ENCODE results near the gene KPNB1.

DNA sequence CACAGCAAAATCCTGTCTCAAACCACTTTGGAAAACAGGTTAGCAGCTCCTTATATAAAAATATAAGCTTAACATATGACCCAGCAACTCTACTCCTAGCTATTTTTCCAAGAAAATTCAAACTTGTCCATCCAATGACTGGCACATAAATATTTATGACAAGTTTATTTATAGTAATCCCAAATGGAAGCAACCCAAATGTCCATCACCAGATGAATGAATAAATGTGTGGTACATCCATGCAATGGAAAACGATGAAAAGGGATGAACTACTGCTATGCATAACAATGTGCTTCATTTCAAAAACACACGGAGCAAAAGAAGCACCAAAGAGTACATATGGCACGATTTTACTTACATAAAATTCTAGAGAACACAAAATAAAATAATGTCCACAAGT lies 9.6 kb upstream of the KPNB1 start:
- no peak for TF ChIP-seq RAD21 (IDR thresholded peaks at IDR 0.05; ENCODE audit: low read length)
- TF ChIP-seq, protein P1, sequence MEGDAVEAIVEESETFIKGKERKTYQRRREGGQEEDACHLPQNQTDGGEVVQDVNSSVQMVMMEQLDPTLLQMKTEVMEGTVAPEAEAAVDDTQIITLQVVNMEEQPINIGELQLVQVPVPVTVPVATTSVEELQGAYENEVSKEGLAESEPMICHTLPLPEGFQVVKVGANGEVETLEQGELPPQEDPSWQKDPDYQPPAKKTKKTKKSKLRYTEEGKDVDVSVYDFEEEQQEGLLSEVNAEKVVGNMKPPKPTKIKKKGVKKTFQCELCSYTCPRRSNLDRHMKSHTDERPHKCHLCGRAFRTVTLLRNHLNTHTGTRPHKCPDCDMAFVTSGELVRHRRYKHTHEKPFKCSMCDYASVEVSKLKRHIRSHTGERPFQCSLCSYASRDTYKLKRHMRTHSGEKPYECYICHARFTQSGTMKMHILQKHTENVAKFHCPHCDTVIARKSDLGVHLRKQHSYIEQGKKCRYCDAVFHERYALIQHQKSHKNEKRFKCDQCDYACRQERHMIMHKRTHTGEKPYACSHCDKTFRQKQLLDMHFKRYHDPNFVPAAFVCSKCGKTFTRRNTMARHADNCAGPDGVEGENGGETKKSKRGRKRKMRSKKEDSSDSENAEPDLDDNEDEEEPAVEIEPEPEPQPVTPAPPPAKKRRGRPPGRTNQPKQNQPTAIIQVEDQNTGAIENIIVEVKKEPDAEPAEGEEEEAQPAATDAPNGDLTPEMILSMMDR (conservative IDR thresholded peaks at IDR 0.05; ENCODE audit: low read depth, low read length): no peak
- no peak for TF ChIP-seq SMC3 (IDR thresholded peaks at IDR 0.05; ENCODE audit: low read depth, low read length)
- no peak for TF ChIP-seq POLR2A (IDR thresholded peaks at IDR 0.05; ENCODE audit: low read depth, low read length)
- TF ChIP-seq BHLHE40 (IDR thresholded peaks at IDR 0.05; ENCODE audit: low read depth, low read length): no peak
- TF ChIP-seq, protein P2, sequence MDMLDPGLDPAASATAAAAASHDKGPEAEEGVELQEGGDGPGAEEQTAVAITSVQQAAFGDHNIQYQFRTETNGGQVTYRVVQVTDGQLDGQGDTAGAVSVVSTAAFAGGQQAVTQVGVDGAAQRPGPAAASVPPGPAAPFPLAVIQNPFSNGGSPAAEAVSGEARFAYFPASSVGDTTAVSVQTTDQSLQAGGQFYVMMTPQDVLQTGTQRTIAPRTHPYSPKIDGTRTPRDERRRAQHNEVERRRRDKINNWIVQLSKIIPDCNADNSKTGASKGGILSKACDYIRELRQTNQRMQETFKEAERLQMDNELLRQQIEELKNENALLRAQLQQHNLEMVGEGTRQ (IDR thresholded peaks at IDR 0.05; ENCODE audit: low read depth, low read length): no peak
- no peak for TF ChIP-seq CEBPB (IDR thresholded peaks at IDR 0.05; ENCODE audit: low read depth, low read length)

Data from IMR-90 (cell line).